Measurements from ENCODE around the gene KIAA1755. TPM values are rescaled to one million over a fixed set of nuclear protein-coding genes. Genes with fewer than 3 reads are reported as not detected.
A peak's percentile ranks its signal among the peaks of the same experiment; 100 is the strongest.

The KIAA1755 gene
- total RNA-seq, 4 donors from 2014 or later, result 0.24 to 9.9 (median 1.6) TPM

DNA sequence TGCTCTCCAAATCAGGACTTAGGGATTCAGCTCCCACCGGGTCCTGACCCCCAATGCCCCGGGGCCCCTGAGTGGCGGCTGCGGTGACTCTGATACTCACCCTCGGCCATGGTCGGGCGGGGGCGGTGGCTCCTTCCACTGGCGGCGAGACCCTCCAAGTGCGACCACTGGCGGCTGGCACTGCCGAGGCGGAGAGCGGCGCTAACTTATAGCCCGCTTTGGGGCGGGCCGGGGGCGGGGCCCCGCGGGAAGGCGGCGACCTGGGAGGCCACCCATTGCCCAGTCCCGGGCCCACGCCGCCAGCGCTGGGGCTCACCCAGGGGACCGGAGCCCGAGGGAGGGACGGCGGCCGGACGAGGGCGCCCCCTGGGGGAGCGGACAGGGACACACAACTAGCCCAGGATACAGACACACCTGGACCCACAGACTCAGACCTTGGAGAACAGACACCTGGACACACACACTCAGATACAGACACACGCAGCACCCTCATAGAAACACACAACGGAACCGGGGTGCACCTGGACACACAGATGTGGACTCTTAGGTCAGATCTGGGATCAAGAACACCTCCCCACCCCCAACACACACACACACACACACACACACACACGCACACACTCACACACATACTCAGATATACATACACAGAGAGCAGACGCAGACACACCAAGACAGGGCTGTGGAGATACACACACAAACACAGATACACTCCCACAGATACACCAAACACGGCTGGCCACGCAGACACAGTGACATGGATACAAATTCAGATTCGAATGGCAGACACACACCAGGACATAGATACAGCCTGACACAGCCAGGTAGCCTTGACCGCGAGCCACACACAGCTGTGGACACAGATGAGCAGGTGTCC lies 95.2 kb downstream of the KIAA1755 start, which contains the start of gene TGM2:
Gene TGM2, minus strand, starts transcription at position 182 of the 877 bp plus-strand sequence. Its CDS starts 72 bp downstream, at position 110.
- TF ChIP-seq, protein P1, sequence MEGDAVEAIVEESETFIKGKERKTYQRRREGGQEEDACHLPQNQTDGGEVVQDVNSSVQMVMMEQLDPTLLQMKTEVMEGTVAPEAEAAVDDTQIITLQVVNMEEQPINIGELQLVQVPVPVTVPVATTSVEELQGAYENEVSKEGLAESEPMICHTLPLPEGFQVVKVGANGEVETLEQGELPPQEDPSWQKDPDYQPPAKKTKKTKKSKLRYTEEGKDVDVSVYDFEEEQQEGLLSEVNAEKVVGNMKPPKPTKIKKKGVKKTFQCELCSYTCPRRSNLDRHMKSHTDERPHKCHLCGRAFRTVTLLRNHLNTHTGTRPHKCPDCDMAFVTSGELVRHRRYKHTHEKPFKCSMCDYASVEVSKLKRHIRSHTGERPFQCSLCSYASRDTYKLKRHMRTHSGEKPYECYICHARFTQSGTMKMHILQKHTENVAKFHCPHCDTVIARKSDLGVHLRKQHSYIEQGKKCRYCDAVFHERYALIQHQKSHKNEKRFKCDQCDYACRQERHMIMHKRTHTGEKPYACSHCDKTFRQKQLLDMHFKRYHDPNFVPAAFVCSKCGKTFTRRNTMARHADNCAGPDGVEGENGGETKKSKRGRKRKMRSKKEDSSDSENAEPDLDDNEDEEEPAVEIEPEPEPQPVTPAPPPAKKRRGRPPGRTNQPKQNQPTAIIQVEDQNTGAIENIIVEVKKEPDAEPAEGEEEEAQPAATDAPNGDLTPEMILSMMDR (IDR thresholded peaks at IDR 0.05), result peak in 2 of 3 donors; percentile 60 to 75
- ATAC-seq (ENCODE audit: low FRiP score) (peak; percentile 79), DNase-seq (ENCODE audit: low spot score) (no peak)

DNA sequence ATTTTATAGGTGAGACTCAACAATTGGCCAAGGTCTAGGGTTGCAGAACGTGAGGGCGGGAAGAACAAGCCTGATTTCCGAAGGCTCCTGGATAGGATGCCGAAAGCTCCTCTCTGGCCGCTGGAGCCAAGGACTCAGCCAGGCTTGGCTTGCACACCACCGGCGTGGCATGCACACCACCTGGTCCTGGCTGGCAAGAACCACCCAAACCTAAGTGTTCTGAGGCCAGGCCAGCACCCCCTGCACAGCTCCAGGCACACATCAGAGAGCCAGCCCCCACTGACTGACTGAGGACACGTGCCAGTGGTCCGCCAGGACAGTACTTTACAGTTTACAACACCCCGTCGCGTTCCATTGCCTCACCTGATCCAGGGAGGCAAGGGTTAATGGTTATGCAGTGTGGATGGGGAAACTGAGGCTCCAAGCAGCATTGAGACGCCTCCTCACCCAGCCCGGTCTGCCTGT lies 95.9 kb downstream of the KIAA1755 start:
- TF ChIP-seq, protein P1 (IDR thresholded peaks at IDR 0.05), result no peak
- DNase-seq (ENCODE audit: low spot score), result no peak

DNA sequence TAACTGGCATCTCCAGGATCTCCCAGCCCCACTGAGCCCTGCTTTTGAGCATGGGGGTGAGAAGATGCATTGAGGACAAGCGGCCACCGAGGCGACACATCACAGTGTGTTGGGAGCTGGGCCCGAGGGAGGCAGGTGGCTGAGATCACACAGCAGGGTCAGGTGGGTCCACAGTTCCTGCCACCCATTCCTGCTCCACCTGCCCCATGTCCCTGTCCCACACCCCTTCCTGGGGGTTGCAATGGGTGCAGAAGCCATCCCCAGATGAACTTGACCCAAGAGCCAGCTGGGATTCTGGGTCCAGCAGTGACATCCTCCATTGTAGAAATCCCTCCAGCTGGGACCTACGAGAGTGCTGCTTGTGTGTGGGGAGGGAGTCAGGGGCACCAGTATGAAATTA lies 96.5 kb downstream of the KIAA1755 start:
- ATAC-seq (ENCODE audit: low FRiP score) (no peak), DNase-seq (ENCODE audit: low spot score) (no peak)
- TF ChIP-seq, protein P1 (IDR thresholded peaks at IDR 0.05), result no peak

More for the DNA sequence above, 95.9 kb downstream of the KIAA1755 start:
- no peak for ATAC-seq (ENCODE audit: low FRiP score)

DNA sequence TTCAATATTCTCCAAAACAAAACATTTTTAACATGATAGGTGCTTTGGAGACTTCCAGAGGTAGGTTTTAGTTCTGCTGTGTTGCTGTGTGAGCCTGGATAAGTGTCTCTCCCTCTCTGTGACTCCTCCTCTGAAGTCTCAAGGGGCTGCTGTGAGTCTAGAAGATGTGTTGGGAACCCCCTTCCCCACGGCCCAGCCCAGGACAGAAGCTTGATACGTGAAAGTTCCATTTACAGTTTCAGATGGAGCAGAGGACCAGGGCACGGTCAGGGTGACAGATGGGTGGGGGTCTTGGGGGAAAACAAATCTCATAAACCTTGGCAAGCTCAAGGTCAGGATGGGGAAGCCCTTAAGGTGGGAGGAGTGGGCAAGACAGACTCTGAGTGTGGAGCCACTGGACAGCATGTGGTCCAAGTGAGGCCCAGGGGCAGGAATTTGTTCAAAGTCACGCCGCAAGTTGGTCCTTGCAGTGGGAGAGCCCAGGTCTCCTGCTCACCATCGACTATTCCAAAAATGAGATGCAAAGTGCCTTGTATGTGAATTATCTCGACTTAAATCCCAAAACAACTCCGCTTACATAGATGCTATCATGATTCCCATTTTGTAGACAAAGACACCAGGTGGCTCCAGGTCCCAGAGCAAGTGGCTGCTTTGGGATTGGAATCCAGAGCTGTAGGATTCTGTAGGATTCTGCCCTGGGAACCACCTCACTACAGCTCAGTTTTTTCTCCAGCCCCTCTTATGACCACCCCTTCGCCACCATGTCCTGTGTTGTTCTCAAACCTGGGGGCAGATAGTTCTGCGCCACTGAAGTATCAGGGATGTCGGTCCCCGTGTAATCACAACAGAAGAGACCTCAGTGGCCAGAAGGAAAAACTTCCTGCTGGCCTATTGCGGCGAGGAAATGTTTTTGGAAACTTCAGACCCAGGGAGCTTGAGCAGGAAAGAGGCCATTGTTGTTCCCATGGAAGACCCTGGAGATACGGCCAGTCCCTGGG lies 97.4 kb downstream of the KIAA1755 start:
- TF ChIP-seq, protein P1 (IDR thresholded peaks at IDR 0.05), result no peak
- DNase-seq (ENCODE audit: low spot score) (no peak), ATAC-seq (ENCODE audit: low FRiP score) (no peak)

DNA sequence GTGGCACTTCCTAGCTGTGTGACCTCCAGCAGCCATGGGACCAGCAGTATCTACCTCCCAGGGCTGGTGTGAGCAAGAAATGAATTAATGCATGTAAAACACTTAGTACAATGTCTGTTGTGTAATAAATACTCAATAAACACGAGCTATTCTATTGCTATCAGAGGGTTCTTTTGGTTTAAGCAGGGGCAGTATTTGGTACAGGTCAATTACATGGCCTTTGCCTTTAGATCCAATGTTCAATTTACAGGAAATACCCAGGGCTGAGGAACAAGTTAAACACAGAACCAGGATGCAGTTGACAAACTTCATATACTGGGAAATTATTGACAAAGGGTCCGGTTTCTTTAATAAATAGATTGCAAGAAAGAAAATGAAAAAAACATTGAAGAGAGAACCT lies 98.4 kb downstream of the KIAA1755 start:
- TF ChIP-seq, protein P1 (IDR thresholded peaks at IDR 0.05), result no peak
- no peak for DNase-seq (ENCODE audit: low spot score)
- no peak for ATAC-seq (ENCODE audit: low FRiP score)

DNA sequence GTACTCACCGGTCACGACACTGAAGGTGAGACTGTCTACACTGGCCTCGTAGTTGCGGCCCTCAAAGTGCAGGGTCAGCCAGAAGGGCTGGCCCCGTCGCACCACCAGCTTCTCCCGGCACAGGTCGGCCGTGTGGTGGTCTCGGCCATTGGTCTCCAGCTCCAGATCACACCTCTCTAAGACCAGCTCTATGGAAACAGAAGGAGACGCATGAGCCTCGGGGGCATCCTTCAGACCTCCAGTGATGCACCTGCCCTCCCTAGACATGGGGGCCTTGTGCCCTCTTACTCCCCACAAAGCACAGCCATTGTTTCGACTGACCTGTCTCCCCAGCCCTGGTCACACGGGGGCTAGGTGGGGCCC lies 99.1 kb downstream of the KIAA1755 start:
- TF ChIP-seq, protein P1 (IDR thresholded peaks at IDR 0.05), result no peak
- ATAC-seq (ENCODE audit: low FRiP score) (no peak), DNase-seq (ENCODE audit: low spot score) (no peak)

Other genes starting within 250 kb of the KIAA1755 start
- 10 to 100 TPM; 10.6 to 29.3 (median 15.0) TPM for gene TTI1, start 227.3 kb downstream of the KIAA1755 start, total RNA-seq
- gene RPRD1B, start 227.0 kb downstream of the KIAA1755 start, total RNA-seq, result 10 to 100 TPM; 24.1 to 33.5 (median 28.2) TPM
- 100 to 1,000 TPM in 1 of 4 donors, 10 to 100 TPM in 3; 72.0 to 200 (median 73.4) TPM for gene TGM2, start 95.5 kb downstream of the KIAA1755 start, total RNA-seq
- under 1 TPM in 2 of 4 donors, not detected in 2; 0.63 to 0.74 TPM for gene BPI, start 43.4 kb upstream of the KIAA1755 start, total RNA-seq
- 10 to 100 TPM in 2 of 4 donors, 1 to 10 TPM in 1, under 1 TPM in 1; 0.95 to 59.9 (median 7.0) TPM for gene LBP, start 85.7 kb upstream of the KIAA1755 start, total RNA-seq
- gene SNHG17, start 174.6 kb upstream of the KIAA1755 start, total RNA-seq, result 10 to 100 TPM; 19.5 to 66.1 (median 33.4) TPM
- gene RALGAPB, start 212.1 kb upstream of the KIAA1755 start, total RNA-seq, result 10 to 100 TPM; 27.1 to 39.9 (median 32.3) TPM

All from omental fat pad (tissue), 4 donors.